Panc1 (cell line): ENCODE measurements around the gene RNASE12.

ENCODE experiments used
- CTCF ChIP-seq: fragments of 450-650 bp; IDR thresholded peaks from 2 replicates; pipeline ENCODE4 v1.5.1; 2017; ENCODE audit warnings: mild to moderate bottlenecking
- POLR2AphosphoS5 ChIP-seq: IDR thresholded peaks from 2 replicates; pipeline ENCODE4 v1.6.1; 2012; ENCODE audit warnings: mild to moderate bottlenecking, low read depth, low read length, moderate library complexity

- TF ChIP-seq CTCF: no peak
- no peak for TF ChIP-seq POLR2AphosphoS5
Observed at GRCh38 chr14:20610002-20610765, 19.0 kb upstream of the RNASE12 start.
